Hair follicular keratinocyte (primary cell): ENCODE results near the gene CCDC158. TPM values are rescaled to one million over a fixed set of nuclear protein-coding genes. Genes with fewer than 3 reads are reported as not detected.

Experiments used
- total RNA-seq: library from RNA; depleted of rRNA; stranded (reverse); fragments of >200 nt; gene quantifications from 2 replicates; pipeline ENCODE4 v1.2.3, GENCODE V29; 2015

CCDC158 gene
- 0.04 TPM in 1 of 2 replicates, not detected in the other for total RNA-seq

DNA sequence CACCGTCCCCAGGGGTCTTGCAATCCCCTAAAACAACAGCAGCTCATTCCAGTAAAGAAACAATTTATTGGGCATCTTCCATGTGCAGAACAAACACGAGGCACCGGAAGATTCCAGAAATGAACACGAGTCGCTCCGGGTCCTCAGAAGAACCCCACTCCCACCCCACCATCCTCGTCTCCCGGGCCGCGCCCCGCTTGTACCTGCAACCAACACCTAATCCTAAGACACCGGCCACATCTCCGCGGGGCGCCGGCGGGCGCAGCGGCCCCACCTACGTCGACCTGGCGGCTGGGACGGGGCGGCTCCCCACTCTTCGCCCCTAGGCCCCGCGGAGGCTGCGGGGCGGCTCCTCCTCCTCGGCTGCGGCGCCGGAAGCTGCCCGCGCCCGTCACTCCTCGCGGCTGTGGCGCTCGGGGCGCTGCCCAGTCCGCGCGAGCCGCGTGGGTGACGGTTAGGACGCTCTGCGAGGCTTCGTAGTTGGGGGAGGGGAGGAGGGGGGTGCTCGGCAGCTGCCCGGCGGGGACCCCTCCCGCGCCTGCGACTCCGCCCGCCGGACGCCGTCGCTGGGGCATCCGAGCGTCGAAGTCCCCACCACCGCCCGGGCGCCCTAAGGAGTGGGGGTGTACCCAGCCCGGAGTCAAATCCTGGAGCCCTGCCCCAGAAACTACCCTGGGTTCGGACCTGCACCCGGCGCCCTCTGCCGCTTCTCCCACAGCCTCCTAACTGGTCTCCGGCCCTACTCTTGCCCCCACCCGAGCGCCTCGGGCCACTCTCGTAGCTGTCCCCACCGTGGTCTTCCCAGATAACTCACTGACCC, at the start of gene CCDC158:
Gene CCDC158 (minus strand): TSS at position 380 of the 820 bp plus-strand sequence. CDS start 17,934 bp downstream, outside the sequence.

DNA sequence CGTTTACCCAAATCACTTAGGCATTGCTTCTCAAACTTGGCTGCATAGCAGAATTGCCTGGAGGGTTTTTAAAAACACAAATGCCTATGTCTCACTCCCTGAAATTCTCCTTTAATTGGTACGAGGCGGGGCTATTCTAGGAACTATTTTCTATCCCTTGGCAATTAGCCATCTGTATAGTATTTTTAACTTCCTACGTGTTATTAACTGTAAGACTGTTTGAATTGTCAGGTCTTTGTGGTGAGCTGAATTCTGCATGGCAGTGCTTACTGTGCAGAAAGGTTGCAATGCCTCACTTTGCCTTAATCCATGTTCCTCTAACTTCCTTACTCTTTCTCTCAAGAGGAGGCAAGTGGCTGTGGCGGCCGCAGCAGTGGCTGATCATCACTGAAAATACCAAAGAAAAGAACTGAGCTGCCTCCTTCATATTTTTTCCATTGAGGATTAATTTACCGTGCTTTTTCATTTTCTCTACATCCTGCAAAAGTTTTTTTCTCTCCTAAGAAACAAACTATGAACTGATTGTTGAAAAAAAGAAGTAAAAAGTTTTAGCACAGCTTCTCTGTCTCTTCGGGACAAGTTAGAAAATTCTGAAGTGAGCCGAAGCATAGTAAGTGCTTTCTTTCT, 14.1 kb upstream of the CCDC158 start, which contains the start of gene SHROOM3:
Gene SHROOM3 (plus strand): TSS at position 329 of the 627 bp plus-strand sequence. CDS start 824 bp downstream, outside the sequence.

DNA sequence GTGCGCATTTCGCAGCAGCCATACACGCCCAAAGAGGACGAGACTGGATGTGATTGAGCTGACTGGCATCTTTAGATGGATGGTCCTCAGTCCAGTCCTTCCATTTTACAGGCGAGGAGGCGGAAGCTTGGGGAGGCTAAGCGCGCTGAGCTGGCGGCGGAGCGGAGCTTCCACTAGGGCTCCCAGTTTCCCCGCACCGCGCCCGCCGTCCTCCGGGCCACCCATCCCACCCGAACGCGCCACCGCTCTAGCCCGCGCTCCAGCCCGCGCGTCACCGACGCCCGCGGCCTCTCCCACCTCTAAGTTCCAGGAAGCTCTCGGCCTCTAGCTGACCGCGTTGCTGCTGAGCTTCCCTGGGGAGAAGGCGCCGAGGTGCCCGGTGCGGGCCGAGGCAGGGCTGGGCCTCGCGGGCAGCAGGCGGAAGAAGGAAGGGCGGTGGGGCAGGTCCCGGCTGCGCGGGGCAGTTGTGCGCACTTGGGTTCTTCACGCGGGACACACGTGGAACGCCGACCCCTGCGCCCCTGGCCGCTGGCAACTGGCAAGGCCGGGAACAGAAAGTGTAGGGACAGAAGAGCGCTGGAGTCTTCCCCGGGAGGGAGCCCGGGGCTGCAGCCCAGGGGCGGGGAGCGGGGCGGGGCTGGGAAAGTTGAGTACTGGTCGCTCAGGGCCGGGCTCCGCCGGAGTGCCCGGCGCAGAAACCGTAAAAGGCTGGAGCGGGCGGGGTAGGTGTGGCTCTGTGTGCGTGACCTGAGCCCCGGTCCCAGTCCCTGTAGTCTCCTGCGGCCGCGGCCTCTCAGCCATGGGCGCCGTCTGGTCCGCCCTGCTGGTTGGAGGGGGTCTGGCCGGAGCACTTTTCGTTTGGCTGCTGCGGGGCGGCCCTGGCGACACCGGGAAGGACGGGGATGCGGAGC, 114.7 kb downstream of the CCDC158 start, which contains the start of gene STBD1:
Gene STBD1 (plus strand): TSS at position 763 of the 911 bp plus-strand sequence. CDS start 37 bp downstream, at position 800.

Other genes with a start within 250 kb of the CCDC158 start
- gene SCARB2, start 207.3 kb downstream of the CCDC158 start, total RNA-seq: 48.5 and 75.7 TPM in 2 replicates
- gene FAM47E, start 169.4 kb downstream of the CCDC158 start, total RNA-seq: not detected in 2 replicates
- 2.0 and 3.4 TPM in 2 replicates for gene STBD1, start 114.4 kb downstream of the CCDC158 start, total RNA-seq
- gene SHROOM3, start 14.1 kb upstream of the CCDC158 start, total RNA-seq: 15.1 and 15.6 TPM in 2 replicates